ENCODE results near the gene AKAP8L.

DNA sequence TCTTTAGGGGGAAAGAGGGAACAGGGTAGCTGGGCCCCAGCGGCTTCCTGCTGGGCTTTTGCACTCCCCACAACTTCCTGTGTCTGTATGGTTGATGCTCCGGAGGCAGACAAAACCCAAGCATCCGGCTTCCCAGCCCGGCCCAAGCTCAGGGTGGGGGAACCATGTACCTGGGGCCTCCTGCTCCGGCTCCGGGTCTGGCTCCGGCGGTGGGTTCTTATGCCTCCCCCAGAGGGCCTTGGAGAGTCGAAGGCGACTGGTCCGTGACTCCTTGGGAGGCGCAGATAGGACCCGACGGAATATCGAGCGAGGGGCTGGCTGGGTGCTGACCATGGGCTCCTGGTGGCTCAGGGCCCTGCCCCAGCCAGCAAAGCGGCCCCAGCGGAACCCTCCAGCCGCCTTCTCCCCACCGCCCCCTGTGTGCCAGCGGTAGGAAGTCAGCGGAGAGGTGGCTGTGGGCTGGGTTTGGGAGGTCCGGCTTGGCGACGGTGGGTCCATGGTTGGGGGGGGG, 45.1 kb upstream of the AKAP8L start:
- TF ChIP-seq POLR2A (IDR thresholded peaks at IDR 0.05): no peak
- TF ChIP-seq, protein P1, sequence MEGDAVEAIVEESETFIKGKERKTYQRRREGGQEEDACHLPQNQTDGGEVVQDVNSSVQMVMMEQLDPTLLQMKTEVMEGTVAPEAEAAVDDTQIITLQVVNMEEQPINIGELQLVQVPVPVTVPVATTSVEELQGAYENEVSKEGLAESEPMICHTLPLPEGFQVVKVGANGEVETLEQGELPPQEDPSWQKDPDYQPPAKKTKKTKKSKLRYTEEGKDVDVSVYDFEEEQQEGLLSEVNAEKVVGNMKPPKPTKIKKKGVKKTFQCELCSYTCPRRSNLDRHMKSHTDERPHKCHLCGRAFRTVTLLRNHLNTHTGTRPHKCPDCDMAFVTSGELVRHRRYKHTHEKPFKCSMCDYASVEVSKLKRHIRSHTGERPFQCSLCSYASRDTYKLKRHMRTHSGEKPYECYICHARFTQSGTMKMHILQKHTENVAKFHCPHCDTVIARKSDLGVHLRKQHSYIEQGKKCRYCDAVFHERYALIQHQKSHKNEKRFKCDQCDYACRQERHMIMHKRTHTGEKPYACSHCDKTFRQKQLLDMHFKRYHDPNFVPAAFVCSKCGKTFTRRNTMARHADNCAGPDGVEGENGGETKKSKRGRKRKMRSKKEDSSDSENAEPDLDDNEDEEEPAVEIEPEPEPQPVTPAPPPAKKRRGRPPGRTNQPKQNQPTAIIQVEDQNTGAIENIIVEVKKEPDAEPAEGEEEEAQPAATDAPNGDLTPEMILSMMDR (IDR thresholded peaks at IDR 0.05): no peak
